T-helper 1 cell treated with Interleukin-12 subunit alpha and Interleukin-12 subunit beta and Interleukin-4 antibody, amounts not matched to agents 30 ng/mL and 1 ng/mL, for 36 hours (primary cell): ENCODE measurements around the gene COL23A1. TPM values are rescaled to one million over a fixed set of nuclear protein-coding genes. Genes with fewer than 3 reads are reported as not detected.
"Not testable (repeated sequence)": the region's sequence is repeated elsewhere in the genome, so short reads cannot be mapped to it uniquely, and the experiment has no call there.

Experiments used
- intact Hi-C: fragments of 100-400 bp; cut with micrococcal nuclease; formaldehyde crosslinking; loops from one replicate; pipeline ENCODE4 v1.15.1; 2024
- total RNA-seq: library from RNA; stranded (reverse); gene quantifications from 2 replicates; pipeline ENCODE4 v1.2.3, GENCODE V29; 2022

COL23A1 gene
- total RNA-seq, 1 donor from 2014 or later, result not detected

DNA sequence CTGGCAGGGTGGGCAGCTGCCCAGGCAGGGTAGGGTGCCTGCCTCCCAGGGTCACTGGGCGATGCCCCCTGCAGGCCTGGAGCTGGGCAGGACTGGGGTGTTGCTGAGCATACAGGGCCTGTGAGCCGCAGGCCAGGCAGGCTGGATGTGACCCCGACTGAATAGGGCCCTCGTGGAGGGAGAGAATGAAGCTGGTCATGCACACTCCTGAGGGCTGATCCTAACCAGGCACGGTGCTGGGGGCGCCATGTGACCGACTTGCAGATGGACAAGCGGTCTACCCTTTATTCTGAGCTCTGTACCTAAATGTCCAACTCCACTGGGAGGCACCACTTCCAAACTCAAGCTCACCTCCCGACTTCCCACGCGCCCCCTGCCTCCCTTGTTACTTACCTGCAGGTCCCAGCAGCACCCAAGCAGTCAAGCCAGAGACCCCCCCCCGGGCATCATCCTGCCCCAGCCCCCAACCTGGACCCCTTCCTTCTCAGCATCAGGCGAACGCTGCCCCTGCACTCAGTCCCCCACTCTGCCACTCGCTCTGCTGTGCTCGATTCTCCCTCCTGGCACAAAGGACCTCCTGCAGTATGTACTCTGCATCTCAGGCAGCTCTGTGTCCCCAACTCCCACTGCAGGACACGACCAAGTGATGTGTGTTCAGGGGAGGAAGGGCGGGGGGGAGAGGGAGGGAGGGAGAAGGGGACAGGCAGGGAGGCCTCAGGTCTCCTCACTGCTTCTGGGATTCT lies 280.8 kb downstream of the COL23A1 start:
- intact Hi-C loops, result no loop called here

DNA sequence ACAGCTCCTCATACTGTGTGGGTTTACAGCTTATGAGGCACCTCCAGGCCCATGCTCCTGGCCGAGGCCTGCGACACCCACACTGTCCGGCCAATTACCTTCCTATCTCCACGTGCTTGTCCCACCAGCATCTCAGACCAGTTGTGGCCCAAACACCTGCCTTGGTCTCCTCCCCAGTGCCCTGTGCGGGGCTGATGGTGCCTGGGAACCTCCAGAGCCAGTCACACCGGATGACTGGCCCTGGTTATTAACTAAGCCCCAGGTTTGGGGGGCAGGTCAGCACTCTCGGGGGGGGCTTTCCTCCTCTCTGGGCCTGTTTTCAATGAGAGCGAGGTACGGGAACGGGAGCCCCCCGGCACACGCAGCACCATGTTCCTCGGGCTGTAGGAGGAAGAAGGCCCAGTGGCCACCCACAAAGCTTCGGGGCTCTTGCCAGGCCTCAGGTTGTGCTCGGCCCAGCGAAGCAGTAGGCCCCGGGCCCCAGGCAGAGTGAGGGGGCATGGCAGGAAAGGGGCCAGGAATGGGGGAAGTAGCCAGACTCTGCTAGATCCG lies 281.6 kb downstream of the COL23A1 start:
- intact Hi-C loops, result no loop called here

DNA sequence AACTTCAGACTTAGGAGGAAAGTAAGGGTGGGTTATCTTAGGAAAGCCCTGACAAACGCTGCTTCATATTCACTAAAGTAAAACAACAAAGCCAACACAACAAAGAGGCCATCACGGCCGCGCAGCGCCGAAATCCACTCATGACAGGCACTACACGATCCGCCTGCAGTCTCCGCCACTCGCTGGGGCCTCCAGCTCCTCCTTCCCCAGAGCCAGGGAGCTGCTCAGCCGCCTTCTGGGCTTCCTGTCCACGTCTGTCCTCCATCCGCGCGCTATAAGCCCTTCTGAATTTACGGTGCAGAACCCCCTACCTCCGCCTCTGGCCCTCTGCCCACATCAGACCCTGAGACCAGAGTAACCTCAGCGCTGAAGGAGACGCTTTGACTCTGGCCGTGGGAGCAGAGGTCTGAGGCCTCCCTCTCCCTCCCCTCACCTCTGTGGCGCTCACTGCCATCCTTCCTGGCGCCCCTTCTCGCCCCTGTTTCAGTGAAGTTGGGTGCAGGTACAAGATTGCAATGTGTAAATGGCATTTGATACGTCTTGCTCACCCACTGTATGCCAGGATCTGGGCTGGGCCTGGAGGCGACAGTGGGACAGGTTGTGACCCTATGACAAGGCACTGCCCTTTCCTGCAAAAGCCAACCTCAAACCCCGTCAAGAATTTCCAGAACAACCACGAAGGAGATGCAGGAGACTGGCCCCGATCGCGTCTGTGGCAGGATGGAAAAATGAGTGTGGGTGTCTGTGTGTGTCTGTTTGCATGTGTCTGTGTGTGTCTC lies 282.7 kb downstream of the COL23A1 start:
- intact Hi-C loops, result no loop called here

DNA sequence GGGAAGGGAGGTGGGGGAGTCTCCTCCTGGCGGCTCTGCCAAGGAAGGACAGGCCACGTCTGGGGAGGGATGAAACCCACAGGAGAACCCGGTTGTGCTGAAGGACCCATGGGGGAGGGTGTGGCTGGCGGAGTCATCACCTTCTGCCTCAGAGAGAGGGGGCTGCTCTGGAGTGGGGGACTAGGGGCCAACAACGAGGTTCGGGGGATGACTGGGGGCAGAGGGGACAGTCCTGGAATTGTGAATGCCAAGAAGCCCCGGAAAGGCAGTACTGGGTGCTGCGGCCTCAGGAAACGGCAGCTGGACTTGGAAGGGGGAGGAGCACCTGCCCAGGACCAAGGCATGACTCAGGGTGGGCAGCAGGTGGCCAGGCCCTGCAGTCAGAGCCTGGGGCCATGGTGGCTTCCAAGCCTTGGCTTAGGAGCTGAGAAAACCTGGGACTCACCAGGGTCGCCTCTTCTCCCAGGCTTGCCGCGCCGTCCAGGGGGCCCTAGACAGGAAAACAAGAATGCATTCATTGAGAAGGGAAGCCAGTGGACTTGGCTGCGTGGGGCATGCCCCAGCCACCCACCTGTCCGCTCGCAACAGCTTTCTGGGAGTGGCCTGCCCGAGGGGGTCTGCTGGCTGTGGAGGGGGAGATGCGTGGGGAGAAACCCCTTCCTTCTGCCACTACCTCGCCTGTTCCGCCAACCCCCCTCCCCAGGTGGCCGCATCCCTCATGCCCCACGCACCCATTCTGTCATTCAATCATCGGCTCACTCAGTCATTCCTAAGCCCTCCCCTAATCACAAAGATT lies 283.6 kb downstream of the COL23A1 start:
- intact Hi-C loops, result no loop called here

DNA sequence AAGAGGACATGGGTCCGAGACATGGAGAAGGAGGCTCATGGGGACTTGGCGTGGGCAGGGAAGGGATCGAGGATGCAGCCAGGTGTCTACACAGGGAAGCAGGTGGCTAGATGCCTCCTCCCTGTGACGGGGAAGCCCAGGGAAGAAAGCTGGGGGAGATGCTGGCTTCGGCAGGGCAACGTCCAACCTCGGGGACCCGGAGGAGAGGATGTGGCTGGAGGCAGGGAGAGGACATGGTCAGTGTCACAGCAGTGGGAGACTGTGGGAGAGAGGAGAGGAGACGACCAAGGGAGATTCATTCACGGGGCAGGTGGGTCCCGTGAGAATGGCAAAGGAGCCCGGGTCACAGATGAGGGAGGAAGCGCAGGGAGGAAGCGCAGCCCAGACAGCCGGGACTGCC lies 284.4 kb downstream of the COL23A1 start:
- intact Hi-C loops, result no loop called here

DNA sequence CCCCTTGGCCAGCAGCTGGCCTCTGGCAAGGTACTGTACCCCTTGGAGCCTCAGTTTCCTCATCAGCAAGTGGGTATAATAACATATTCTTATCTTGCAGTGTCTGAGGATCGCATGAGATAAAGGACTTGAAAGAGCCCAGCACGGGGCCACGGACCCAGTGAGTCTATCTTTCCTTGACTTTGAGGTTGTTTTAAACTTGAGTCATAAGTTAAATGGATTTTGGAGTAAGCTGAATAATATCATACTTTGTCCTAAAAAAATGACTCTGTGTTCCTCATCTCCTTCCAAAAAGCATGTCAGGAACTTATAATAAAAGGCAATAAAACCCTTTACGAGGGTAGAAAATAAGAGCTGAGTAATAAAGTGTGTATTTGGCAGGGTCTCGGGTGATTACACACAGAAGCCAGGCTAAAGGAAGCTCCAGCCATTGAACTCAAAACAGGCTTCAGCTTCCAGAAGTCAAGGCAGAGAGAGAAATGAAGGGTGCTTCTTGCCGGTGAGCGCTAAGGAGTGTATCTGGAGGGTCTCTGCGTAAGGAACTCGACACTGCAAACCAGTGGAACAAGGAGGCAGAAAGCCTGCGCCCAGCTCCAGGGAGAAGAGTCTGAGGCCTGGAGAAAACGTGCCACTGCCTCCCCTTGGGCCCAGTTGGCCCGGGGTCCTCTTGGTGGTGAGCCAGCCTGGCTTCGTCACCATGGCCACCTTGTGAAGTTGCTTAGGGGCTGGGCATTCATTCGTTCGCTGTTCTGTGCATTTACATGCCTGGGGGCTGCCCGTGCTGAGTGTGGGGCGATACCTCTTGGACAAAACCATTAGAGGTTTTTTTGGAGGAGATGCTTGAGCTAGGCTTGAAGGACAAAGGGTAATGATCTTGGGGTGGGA lies 285.2 kb downstream of the COL23A1 start:
- intact Hi-C loops, result no loop called here

DNA sequence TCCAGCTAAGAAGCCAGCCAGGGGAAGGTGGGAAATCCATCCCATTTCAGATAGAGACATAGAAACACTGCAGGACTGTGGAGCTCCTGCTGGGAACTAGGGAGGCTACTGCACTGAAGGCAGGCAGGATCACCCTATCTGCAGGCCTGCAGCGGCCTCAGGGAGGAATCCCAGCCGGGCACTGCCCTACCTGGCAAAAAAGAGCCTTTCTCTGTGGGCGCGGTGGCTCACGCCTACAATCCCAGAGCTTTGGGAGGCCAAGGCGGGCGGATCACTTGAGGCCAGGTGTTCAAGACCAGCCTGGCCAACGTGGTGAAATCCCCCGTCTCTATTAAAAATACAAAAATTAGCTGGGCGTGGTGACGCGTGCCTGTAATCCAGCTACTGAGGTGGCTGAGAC lies 286.2 kb downstream of the COL23A1 start:
- intact Hi-C loops, result no loop called here

DNA sequence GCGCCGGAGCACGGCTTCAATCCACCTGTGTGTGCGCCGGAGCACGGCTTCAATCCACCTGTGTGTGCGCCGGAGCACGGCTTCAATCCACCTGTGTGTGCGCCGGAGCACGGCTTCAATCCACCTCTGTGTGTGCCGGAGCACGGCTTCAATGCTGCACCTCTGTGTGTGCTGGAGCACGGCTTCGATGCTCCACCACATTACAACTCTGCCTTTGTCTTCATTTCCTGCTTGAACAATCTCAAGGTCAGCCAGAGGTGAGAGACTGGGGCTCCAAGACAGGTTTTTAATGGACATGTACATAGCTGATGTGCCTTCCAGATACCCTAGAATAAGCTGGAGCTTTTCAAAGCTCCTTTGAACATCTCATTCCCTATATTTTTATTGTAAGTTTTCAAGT lies 287.9 kb downstream of the COL23A1 start:
- intact Hi-C loops, result not testable (repeated sequence)

DNA sequence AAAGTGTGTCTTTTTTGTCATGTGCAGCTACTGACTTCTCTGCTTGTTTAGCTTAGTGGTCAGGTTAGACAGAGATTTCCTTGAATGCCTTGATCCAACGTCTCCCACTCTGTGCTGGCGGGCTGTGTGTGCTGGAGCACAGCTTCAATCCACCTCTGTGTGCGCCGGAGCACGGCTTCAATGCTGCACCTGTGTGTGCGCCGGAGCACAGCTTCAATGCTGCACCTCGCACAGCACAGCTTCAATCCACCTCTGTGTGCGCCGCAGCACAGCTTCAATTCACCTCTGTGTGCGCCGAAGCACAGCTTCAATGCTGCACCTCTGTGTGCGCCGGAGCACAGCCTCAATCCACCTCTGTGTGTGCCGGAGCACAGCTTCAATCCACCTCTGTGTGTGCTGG lies 288.6 kb downstream of the COL23A1 start:
- intact Hi-C loops, result no loop called here

DNA sequence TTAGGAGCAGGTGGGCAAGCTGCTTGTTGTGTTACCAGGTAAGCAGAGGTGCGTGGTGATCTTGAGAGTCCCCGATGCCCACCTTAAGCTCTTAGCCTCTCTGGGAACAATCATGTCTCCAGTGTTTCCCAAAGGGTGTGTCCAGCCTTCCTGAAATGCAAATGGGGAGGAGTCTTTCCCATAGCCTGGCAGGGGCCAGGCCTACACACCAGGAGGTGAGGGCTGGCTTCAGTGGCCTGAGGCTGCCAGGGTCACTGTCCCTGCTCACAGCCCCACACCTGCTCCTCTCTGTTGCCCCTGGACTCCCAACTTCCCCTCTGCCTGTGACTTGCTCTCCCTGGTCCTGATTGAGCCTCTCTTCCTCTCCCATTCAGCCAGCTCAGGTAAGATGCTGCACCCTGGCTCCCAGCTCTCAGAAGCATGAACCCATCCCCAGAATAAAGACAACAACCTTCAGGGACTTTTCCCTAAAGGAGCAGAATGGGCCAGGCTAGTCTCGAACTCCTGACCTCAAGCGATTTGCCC lies 291.8 kb downstream of the COL23A1 start:
- intact Hi-C loops, result no loop called here

DNA sequence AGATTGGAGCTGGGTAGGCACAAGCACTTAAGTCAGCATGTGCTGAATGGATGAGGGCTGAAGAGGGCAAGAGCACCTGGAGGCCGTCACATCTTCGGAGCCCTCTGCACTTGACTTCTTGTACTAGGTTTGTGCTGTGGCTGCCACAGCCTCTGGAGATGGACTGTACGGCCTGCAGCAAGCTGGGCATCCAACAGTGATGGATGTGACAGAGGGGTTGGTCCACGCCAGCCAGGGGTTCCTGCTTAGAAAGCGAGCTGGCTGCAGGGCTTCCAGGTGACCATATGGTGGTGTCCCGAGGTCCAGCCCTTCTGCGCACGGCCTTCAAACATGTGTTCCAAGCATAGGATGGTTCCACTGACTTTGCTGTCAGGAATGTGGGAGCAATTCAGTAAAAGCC lies 292.4 kb downstream of the COL23A1 start:
- intact Hi-C loops, result no loop called here

DNA sequence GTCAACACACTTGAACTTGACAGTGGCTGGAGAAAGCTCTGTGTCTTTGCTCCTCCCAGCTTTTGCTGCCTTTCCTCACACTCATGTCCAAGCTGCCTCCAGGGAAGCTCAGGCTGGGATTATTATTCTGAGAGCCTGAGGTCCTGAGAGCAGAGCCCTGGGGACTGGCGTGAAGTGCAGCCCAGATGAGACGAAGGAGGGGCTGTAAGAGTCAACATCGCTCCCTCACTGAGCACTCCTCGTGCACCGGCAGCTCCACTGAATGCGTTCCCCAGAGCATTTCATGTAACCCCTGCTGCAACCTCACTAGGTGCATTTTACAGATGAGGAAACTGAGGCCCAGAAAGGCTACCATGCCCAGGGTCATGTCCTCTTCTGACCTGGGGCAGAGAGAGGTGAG lies 294.1 kb downstream of the COL23A1 start:
- intact Hi-C loops, result no loop called here

DNA sequence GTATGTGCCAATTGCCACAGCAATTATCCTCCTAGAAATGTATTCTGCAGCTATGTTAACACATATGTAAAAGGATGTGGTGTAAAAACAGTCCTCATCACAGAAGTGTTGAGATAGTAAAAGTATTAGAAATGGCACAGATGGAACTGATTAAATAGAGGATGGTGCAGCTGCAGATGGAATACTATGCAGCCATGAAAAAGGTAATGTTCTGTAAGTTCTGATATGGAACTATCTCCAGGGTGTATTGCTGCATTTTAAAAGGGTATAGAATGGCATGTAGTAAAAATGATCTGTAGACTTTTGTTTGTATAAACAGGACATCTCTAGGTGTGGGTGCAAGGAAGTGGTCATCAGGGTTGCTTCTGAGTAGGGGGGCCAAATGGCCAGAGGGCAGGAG lies 294.6 kb downstream of the COL23A1 start:
- intact Hi-C loops, result no loop called here

DNA sequence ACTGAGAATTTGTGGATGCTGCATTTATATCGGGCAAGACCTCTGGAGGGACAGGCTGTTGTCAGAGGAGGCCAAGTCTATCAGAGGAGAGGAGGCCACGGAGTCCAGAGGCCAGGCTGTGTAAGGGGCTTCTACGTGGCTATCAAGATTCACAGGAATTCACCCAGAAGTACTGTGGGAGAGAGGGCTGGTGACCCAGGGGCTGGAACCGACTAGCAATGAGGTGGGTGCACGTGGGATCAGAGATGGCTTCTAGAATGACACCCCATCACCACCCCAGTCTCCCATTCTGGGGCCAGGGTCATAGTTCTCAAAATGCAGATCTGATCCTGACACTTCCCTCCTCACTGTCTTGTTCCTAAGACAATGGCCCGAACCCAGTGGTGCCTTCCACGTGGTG lies 296.4 kb downstream of the COL23A1 start:
- intact Hi-C loops, result no loop called here

DNA sequence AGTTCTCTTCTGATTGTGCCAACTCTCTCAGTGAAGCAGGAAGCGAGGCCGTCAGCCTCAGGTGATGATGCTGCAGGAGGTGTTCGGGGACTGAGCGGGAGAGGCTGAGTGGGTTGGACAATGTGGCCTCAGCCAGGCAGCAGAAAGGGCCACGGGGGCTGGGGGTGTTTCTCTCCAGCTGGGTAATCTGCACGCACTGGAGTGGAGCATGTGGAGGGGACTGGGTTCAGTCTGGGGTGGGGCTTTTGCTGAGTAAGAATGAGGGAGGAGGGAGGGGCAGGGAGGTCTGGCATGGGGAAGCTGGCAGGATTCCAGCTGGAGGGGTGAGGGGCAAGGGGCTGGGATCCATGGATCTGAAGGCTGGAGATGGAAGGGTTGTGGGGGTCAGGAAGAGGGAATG lies 296.8 kb downstream of the COL23A1 start:
- intact Hi-C loops, result no loop called here

DNA sequence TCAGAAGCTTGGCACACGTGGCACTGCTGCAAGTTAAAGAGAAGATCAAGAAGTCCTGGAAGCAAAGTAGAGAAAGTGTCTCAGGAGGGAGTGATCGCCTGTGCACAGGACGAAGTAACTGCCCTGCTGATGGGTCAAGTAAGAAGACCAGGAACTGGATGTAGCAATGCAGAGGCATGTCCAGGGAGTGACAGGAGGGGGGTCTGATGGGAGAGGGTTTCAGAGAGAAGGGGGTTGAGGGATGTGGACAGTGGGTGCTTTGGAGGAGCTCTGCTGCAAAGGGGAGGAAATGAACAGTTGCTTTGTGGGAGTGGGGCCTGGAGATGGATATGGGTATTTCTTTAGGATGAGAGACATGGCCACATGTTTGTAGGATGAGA lies 297.4 kb downstream of the COL23A1 start:
- intact Hi-C loops, result no loop called here

DNA sequence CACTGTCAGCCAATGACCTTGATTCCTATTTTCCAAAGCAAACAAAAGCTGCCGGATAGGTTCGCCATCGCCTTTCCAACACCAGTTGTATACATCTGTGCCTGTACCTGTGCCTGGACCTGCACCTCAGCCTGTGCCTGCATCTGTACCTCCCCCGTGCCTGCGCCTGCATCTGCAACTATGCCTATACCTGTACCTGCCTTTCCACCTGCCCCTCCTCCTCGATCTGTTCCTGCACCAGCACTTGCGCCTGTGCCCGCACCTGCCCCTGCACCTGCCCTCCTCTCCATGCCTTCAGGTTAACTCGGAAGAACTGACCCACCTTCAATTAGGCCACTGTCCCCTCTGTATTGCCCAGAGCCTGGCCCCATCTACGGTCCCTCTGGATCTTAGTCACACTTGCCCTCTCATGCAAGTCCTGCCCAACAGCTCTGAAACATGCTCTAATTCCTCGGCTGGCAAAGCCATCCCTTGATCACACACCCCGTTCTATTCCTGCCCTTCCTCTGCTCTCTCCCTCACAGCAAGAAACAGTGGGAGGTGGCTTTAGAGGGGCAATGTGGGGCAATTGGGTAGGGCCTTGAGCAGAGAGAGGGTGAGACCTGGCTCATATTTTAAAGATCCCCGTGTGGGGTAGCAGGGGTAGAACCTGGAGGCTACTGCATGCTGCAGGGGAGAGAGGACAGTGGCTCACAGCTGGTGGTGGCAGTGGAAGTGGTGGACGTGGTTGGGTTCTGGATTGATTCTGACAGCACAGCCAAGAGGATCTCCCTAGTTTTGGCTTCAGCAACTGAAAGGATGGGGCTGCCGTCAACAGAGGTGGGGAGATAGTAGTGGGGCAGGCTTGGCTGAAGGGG lies 298.0 kb downstream of the COL23A1 start:
- intact Hi-C loops, result no loop called here

DNA sequence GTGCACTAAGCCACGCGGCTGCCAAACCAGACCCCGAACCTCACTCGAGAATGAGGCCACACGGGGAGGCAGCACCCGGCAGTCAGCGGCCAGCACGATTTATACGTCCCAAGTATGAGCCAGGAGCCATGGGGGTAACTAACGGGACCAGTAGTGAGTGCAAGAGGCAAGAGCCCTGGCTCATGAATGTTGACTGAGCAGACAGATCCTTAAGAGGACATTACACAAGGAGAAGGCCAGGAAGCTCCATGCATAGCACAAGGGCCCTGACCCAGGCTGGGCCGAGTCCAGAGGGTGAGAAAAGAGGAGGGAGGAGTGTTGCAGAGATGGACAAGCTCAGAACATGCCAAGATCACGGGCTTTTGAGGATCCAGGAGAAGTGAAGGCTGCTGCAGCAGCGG lies 299.0 kb downstream of the COL23A1 start:
- intact Hi-C loops, result no loop called here

DNA sequence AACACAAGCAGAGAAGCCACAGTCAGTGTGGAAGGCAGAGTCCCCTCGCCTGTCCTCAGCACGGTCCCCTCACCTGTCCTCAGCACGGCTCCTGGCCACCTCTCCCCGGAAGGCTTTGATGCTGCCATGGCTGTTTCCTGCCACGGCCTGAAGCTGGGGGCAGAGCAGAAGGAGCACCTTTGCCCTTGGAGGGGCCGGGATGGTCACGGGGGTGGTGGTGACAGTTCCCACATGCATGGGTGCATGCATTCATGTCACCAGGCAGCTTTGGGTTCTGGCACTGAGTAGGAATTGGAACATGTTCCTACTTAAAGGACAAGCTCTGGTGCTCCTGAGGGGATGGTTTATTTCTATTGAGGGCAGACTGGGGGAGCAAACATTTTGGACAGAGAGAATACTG lies 299.8 kb downstream of the COL23A1 start:
- intact Hi-C loops, result no loop called here

DNA sequence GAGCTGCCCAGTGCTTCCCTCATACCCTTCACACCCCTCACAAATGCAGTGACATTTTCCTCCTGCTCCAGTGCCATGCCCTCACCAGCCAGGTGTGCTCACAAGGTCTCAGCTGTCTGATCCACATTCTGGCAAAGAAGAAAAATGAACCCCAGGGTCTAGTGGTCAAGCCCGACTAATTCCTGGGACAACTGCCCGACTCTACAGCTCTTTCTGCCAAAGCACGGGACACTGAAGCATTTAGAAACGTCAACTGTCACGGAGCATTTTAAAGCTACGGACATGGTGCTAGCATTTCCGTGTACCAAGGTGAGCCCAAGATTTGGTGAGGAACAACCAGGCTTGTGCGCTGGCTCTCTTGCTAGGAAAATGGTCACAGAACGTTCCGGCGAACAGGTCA lies 300.8 kb downstream of the COL23A1 start:
- intact Hi-C loops, result no loop called here
